Thymus (tissue), 11 donors: ENCODE measurements around the gene KRTAP10-8. TPM values are rescaled to one million over a fixed set of nuclear protein-coding genes. Genes with fewer than 3 reads are reported as not detected.
"Not testable (repeated sequence)": the region's sequence is repeated elsewhere in the genome, so short reads cannot be mapped to it uniquely, and the experiment has no call there.

Experiments
- DNase-seq, 9 donors: peaks; one replicate each; pipeline ENCODE4 v3.0.0-alpha.2; 2013; ENCODE audit warnings: low spot score in 9 of 9, low read depth in 6 of 9, missing footprints in 1 of 9
- H3K27ac ChIP-seq, 2 donors: one replicate each; pipeline ENCODE4 v1.5.1; 2013; ENCODE audit warnings: control low read depth in 1 of 2, low read depth in 1 of 2, low read length in 1 of 2, mild to moderate bottlenecking in 1 of 2, moderate library complexity in 1 of 2
- H3K27me3 ChIP-seq, 2 donors: one replicate each; pipeline ENCODE4 v1.5.1; 2013; ENCODE audit warnings: low read length in 1 of 2; ENCODE audit not compliant: control insufficient read depth in 2 of 2, insufficient read depth in 1 of 2
- H3K36me3 ChIP-seq, 2 donors: one replicate each; pipeline ENCODE4 v1.5.1; 2013; ENCODE audit warnings: low read length in 1 of 2, mild to moderate bottlenecking in 1 of 2, moderate library complexity in 1 of 2; ENCODE audit not compliant: control insufficient read depth in 2 of 2, insufficient read depth in 2 of 2
- H3K4me1 ChIP-seq, 2 donors: one replicate each; pipeline ENCODE4 v1.5.1; 2013; ENCODE audit warnings: low read length in 2 of 2; ENCODE audit not compliant: control insufficient read depth in 2 of 2, insufficient read depth in 2 of 2
- H3K4me3 ChIP-seq, 2 donors: one replicate each; pipeline ENCODE4 v1.5.1; 2013; ENCODE audit warnings: low read length in 2 of 2, control low read depth in 1 of 2, mild to moderate bottlenecking in 1 of 2
- H3K9me3 ChIP-seq, 2 donors: one replicate each; pipeline ENCODE4 v1.5.1; 2013; ENCODE audit warnings: low read length in 1 of 2, mild to moderate bottlenecking in 1 of 2; ENCODE audit not compliant: control insufficient read depth in 2 of 2, insufficient read depth in 1 of 2
- WGBS: extraction: QIAGEN DNeasy Blood & Tissue Kit; methylation state at CpG from one replicate; pipeline ENCODE4 v1.1.7; 2013; 5-methylcytosine and 5-hydroxymethylcytosine counted together
- polyA plus RNA-seq: library from polyadenylated mRNA; stranded (reverse); fragments of 200-250 nt; gene quantifications from one replicate; pipeline ENCODE4 v1.2.3, GENCODE V29; 2013
- total RNA-seq: library from RNA; stranded (reverse); fragments of 120-200 nt; gene quantifications from one replicate; pipeline ENCODE4 v1.2.4, GENCODE V29; 2013
- donor health status: healthy.

The KRTAP10-8 gene
- total and polyA plus RNA-seq, 2 donors = not detected

GRCh38 chr21:44602463-44602850 is 9.4 kb upstream of the KRTAP10-8 start:
- Histone ChIP-seq H3K9me3 (peaks cover 0 to 2% of the 10 kb centered on the region in 2 donors), H3K27ac (no peak overlapping the region), H3K27me3 (no peaks in the 10 kb centered on the region), H3K4me1 (no peaks in the 10 kb centered on the region), H3K4me3 (no peak overlapping the region), H3K36me3 (no peaks in the 10 kb centered on the region)
- no peak for DNase-seq
- 88% methylated on average over 21 of the region's 21 CpGs for WGBS

GRCh38 chr21:44603109-44603875 is 8.6 kb upstream of the KRTAP10-8 start:
- no peaks in the 10 kb centered on the region for H3K27me3 ChIP-seq
- no peaks in the 10 kb centered on the region for H3K4me1 ChIP-seq
- no peaks in the 10 kb centered on the region for H3K36me3 ChIP-seq
- DNase-seq = no peak
- no peak overlapping the region for H3K27ac ChIP-seq
- peaks cover 0 to 2% of the 10 kb centered on the region in 2 donors for H3K9me3 ChIP-seq
- H3K4me3 ChIP-seq = no peak overlapping the region
- WGBS = 72% methylated on average over 17 of the region's 17 CpGs

GRCh38 chr21:44603911-44604310 is 8.0 kb upstream of the KRTAP10-8 start:
- H3K9me3 ChIP-seq = peaks cover 0 to 2% of the 10 kb centered on the region in 2 donors
- no peak overlapping the region for H3K4me3 ChIP-seq
- no peak overlapping the region for H3K27ac ChIP-seq
- H3K4me1 ChIP-seq = no peaks in the 10 kb centered on the region
- 93% methylated on average over 8 of the region's 8 CpGs for WGBS
- H3K27me3 ChIP-seq = no peaks in the 10 kb centered on the region
- no peak for DNase-seq
- no peaks in the 10 kb centered on the region for H3K36me3 ChIP-seq

- Histone ChIP-seq H3K27me3 (no peaks in the 10 kb centered on the region), H3K36me3 (no peaks in the 10 kb centered on the region), H3K9me3 (peaks cover 2 to 8% of the 10 kb centered on the region in 2 donors), H3K27ac (no peak overlapping the region), H3K4me3 (no peak overlapping the region), H3K4me1 (no peaks in the 10 kb centered on the region)
- no peak for DNase-seq
- 94% methylated on average over 4 of the region's 4 CpGs for WGBS
Measured at GRCh38 chr21:44606495-44606894, 5.4 kb upstream of the KRTAP10-8 start.

- Histone ChIP-seq H3K9me3 (peaks cover 3 to 16% of the 10 kb centered on the region in 2 donors), H3K4me3 (no peak overlapping the region), H3K27ac (no peak overlapping the region), H3K36me3 (no peaks in the 10 kb centered on the region), H3K27me3 (no peaks in the 10 kb centered on the region), H3K4me1 (no peaks in the 10 kb centered on the region)
- DNase-seq = no peak
Measured at GRCh38 chr21:44609193-44609592, 2.7 kb upstream of the KRTAP10-8 start.

GRCh38 chr21:44610157-44610843 is 1.6 kb upstream of the KRTAP10-8 start:
- peaks cover 3 to 16% of the 10 kb centered on the region in 2 donors for H3K9me3 ChIP-seq
- not testable (repeated sequence) for H3K27me3 ChIP-seq, H3K4me1 ChIP-seq, H3K4me3 ChIP-seq, H3K27ac ChIP-seq, H3K36me3 ChIP-seq, DNase-seq
- WGBS = 96% methylated on average over 7 of the region's 7 CpGs

- Histone ChIP-seq H3K27ac (no peak overlapping the region), H3K36me3 (no peaks in the 10 kb centered on the region), H3K4me3 (no peak overlapping the region), H3K4me1 (no peaks in the 10 kb centered on the region), H3K27me3 (peaks cover 0 to 2% of the 10 kb centered on the region in 2 donors), H3K9me3 (peaks cover 3 to 23% of the 10 kb centered on the region in 2 donors)
- WGBS = 89% methylated on average over 4 of the region's 4 CpGs
- DNase-seq = no peak
Measured at GRCh38 chr21:44611551-44611950, 328 bp upstream of the KRTAP10-8 start.

GRCh38 chr21:44612669-44613229 is 870 bp downstream of the KRTAP10-8 start:
- H3K27me3 ChIP-seq = peaks cover 0 to 2% of the 10 kb centered on the region in 2 donors
- no peaks in the 10 kb centered on the region for H3K36me3 ChIP-seq

More at GRCh38 chr21:44612669-44613229, 870 bp downstream of the KRTAP10-8 start:
- Histone ChIP-seq H3K9me3 (peaks cover 3 to 27% of the 10 kb centered on the region in 2 donors), H3K4me3 (no peak overlapping the region), H3K27ac (no peak overlapping the region), H3K4me1 (peaks cover 0 to 3% of the 10 kb centered on the region in 2 donors)
- no peak for DNase-seq
- 91% methylated on average over 13 of the region's 13 CpGs for WGBS
